ENCODE data around the gene KCMF1. TPM values are rescaled to one million over a fixed set of nuclear protein-coding genes. Genes with fewer than 3 reads are reported as not detected.

KCMF1 gene
- total RNA-seq, 1 donor from 2014 or later, result 62.1 TPM

DNA sequence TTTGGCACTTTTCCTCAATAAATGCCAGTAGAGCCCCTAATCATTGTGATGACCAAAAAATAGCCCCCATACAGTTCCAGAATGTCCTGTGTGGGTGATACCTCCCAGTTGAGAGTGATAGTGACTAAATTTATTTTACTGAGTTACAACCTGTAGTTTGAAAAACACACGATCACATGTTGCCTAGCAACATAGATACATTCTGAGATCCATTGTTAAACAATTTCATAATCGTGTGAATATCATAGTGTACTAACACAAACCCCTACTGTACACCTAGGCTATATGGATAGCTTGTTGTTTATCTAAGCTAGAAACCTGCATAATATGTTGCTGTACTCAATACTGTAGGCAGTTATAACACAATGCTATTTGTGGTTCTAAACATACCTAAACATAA is 30.6 kb downstream of the KCMF1 start:
- TF ChIP-seq, protein P1, sequence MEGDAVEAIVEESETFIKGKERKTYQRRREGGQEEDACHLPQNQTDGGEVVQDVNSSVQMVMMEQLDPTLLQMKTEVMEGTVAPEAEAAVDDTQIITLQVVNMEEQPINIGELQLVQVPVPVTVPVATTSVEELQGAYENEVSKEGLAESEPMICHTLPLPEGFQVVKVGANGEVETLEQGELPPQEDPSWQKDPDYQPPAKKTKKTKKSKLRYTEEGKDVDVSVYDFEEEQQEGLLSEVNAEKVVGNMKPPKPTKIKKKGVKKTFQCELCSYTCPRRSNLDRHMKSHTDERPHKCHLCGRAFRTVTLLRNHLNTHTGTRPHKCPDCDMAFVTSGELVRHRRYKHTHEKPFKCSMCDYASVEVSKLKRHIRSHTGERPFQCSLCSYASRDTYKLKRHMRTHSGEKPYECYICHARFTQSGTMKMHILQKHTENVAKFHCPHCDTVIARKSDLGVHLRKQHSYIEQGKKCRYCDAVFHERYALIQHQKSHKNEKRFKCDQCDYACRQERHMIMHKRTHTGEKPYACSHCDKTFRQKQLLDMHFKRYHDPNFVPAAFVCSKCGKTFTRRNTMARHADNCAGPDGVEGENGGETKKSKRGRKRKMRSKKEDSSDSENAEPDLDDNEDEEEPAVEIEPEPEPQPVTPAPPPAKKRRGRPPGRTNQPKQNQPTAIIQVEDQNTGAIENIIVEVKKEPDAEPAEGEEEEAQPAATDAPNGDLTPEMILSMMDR (IDR thresholded peaks at IDR 0.05; ENCODE audit: unreplicated experiment), result no peak
- no peaks in the 10 kb centered on the region for H3K27me3 Mint-ChIP-seq
- H3K9me3 Mint-ChIP-seq (ENCODE audit: low read depth), result no peaks in the 10 kb centered on the region

DNA sequence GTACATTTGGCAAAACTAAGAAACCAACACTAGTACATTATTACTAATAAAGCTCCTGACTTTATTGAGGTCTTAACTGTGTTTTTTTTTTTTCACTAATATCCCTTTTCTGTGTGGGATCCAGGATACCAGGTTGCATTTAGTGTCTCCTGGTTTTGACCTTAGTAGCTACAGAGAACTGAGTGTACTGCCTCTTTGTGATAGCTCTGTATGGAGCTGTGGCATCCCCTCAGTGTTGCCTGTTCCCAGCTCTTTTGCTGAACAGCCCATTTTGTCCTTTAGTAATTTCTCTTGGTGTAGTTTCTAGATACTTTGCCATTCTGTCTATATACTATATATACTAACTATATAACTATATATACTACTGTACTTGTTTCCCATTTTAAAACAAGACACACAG is 31.6 kb downstream of the KCMF1 start:
- H3K27ac Mint-ChIP-seq, result no peak overlapping the region
- TF ChIP-seq, protein P1 (IDR thresholded peaks at IDR 0.05; ENCODE audit: unreplicated experiment), result no peak
- no peak overlapping the region for H3K4me3 Mint-ChIP-seq (ENCODE audit: low read depth)
- no peaks in the 10 kb centered on the region for H3K4me1 Mint-ChIP-seq (ENCODE audit: low read depth)
- no peaks in the 10 kb centered on the region for H3K27me3 Mint-ChIP-seq
- peaks cover 5% of the 10 kb centered on the region for H3K9me3 Mint-ChIP-seq (ENCODE audit: low read depth)
- DNase-seq (ENCODE audit: low spot score, unreplicated experiment), result no peak
- peaks cover 18% of the 10 kb centered on the region for H3K36me3 Mint-ChIP-seq (ENCODE audit: insufficient read depth)

More for the DNA sequence above, 30.6 kb downstream of the KCMF1 start:
- H3K4me3 Mint-ChIP-seq (ENCODE audit: low read depth), result no peak overlapping the region
- no peak overlapping the region for H3K27ac Mint-ChIP-seq
- H3K4me1 Mint-ChIP-seq (ENCODE audit: low read depth), result no peaks in the 10 kb centered on the region
- peaks cover 11% of the 10 kb centered on the region for H3K36me3 Mint-ChIP-seq (ENCODE audit: insufficient read depth)
- no peak for DNase-seq (ENCODE audit: low spot score, unreplicated experiment)

DNA sequence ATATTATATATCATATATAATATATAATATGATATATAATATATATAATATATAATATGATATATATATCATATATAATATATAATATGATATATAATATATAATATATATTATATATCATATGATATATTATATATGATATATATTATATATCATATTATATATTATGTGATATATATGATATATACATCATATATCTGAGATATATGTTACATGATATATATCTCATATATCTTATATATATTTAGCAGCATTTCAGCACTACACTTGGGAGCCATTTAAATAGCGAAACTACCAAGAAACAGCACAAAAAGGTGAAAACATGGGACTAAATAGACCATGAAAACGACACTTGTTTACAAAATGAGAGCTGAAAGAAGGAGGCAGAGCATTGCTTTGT is 37.3 kb downstream of the KCMF1 start:
- DNase-seq (ENCODE audit: low spot score, unreplicated experiment), result no peak
- peaks cover 12% of the 10 kb centered on the region for H3K4me1 Mint-ChIP-seq (ENCODE audit: low read depth)
- H3K27me3 Mint-ChIP-seq, result no peaks in the 10 kb centered on the region
- no peak overlapping the region for H3K27ac Mint-ChIP-seq
- peaks cover 23% of the 10 kb centered on the region for H3K36me3 Mint-ChIP-seq (ENCODE audit: insufficient read depth)
- no peak overlapping the region for H3K4me3 Mint-ChIP-seq (ENCODE audit: low read depth)
- TF ChIP-seq, protein P1 (IDR thresholded peaks at IDR 0.05; ENCODE audit: unreplicated experiment), result no peak
- H3K9me3 Mint-ChIP-seq (ENCODE audit: low read depth), result peaks cover 5% of the 10 kb centered on the region

DNA sequence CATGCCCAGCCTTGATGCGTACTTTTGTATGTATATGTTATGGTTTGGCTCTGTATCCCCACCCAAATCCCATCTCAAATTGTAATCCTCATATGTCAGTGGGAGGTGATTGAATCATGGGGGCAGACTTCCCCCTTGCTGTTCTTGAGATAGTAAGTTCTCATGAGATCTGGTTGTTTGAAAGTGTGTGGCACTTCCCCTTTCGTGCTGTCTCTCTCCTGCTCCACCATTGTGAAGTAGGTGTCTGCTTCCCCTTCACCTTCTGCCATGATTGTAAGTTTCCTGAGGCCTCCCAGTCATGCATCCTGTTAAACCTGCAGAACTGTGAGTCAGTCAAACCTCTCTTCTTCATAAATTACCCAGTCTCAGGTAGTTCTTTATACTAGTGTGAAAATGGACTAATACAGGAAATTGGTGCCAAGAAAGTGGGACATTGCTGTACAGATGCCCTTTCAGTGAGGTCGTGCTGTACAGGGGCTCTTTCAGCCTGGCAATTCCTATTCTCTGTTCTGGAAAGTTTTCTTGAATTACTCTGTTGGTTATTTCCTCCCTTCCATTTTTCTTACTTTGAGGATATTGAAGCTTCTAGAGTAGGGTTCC is 38.2 kb downstream of the KCMF1 start:
- H3K4me3 Mint-ChIP-seq (ENCODE audit: low read depth), result no peak overlapping the region
- H3K27me3 Mint-ChIP-seq, result no peaks in the 10 kb centered on the region
- H3K9me3 Mint-ChIP-seq (ENCODE audit: low read depth), result peaks cover 5% of the 10 kb centered on the region
- no peak for DNase-seq (ENCODE audit: low spot score, unreplicated experiment)
- peaks cover 20% of the 10 kb centered on the region for H3K36me3 Mint-ChIP-seq (ENCODE audit: insufficient read depth)
- peaks cover 21% of the 10 kb centered on the region for H3K4me1 Mint-ChIP-seq (ENCODE audit: low read depth)
- TF ChIP-seq, protein P1 (IDR thresholded peaks at IDR 0.05; ENCODE audit: unreplicated experiment), result no peak
- peak overlapping the region; percentile 56 for H3K27ac Mint-ChIP-seq

DNA sequence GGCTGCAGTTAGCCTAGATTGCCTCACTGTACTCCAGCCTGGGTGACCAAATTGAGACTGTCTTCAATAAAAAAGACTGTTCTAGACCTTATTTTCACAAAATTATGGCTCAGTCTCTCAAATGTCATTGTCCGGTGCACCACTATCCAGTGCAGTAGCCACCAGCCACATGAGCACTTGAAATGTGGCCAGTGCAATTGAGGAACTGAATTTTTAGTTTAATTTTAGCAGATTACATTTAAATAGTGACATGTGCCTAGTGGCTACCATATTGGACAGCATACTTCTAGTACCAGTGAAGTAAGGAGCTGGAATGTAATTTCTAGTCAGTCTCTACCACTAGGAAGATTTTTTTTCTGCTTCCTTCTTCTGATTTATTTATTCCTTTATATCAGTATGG is 39.4 kb downstream of the KCMF1 start:
- Mint-ChIP-seq H3K27me3 (no peaks in the 10 kb centered on the region), H3K4me1 (ENCODE audit: low read depth) (peaks cover 29% of the 10 kb centered on the region), H3K4me3 (ENCODE audit: low read depth) (no peak overlapping the region), H3K27ac (no peak overlapping the region), H3K9me3 (ENCODE audit: low read depth) (peaks cover 5% of the 10 kb centered on the region), H3K36me3 (ENCODE audit: insufficient read depth) (peaks cover 19% of the 10 kb centered on the region)
- TF ChIP-seq, protein P1 (IDR thresholded peaks at IDR 0.05; ENCODE audit: unreplicated experiment), result no peak
- DNase-seq (ENCODE audit: low spot score, unreplicated experiment), result no peak
